Gastroesophageal sphincter (tissue), 3 donors: Measurements from ENCODE around the gene ENPP3.

Experiments used
- CTCF ChIP-seq, 4 experiments: fragments of 200-600 bp in 2 of 4; fragments of 450-650 bp in 2 of 4; sonication (generic) in 1 of 4; IDR thresholded peaks; one replicate each; pipeline ENCODE4 v1.5.1; 2017 to 2019; ENCODE audit warnings: antibody characterized with exemption in 4 of 4, mild to moderate bottlenecking in 2 of 4, moderate library complexity in 2 of 4
- EP300 ChIP-seq: sonication (generic); formaldehyde crosslinking; IDR thresholded peaks from one replicate; pipeline ENCODE4 v1.6.1; 2017; ENCODE audit warnings: antibody characterized with exemption, mild to moderate bottlenecking
- POLR2A ChIP-seq, 2 donors: fragments of 450-650 bp; IDR thresholded peaks; one replicate each; pipeline ENCODE4 v1.6.1; 2017; ENCODE audit warnings: antibody characterized with exemption in 2 of 2, mild to moderate bottlenecking in 2 of 2, moderate library complexity in 1 of 2
- POLR2AphosphoS5 ChIP-seq: sonication (generic); formaldehyde crosslinking; IDR thresholded peaks from one replicate; pipeline ENCODE4 v1.6.1; 2017; ENCODE audit warnings: antibody characterized with exemption

- TF ChIP-seq POLR2A (IDR thresholded peaks at IDR 0.05) (no peak), EP300 (no peak), CTCF (IDR thresholded peaks at IDR 0.05) (no peak), POLR2AphosphoS5 (no peak)
Observed at GRCh38 chr6:131724114-131724513, 87.0 kb downstream of the ENPP3 start.
